ENCODE measurements around the gene RBM33.

DNA sequence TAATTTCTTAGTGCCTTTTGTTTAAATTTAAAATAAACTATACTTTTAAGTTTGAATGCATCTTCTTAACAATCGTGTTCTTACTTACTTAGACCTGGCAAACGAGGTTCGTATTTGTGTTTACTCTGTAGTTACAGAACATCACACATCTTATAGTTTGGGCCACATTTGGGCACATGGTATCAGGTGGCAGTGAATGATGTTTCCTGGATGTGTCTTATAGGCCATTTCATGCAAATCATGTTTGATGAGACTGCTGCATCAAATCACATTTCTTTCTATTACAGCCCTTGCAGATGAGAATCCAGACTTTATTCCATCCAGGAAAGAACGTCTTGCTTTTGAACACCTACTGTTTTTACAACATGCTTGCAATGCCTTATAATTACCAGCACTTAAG, 78.5 kb downstream of the RBM33 start:
- TF ChIP-seq, protein P1, sequence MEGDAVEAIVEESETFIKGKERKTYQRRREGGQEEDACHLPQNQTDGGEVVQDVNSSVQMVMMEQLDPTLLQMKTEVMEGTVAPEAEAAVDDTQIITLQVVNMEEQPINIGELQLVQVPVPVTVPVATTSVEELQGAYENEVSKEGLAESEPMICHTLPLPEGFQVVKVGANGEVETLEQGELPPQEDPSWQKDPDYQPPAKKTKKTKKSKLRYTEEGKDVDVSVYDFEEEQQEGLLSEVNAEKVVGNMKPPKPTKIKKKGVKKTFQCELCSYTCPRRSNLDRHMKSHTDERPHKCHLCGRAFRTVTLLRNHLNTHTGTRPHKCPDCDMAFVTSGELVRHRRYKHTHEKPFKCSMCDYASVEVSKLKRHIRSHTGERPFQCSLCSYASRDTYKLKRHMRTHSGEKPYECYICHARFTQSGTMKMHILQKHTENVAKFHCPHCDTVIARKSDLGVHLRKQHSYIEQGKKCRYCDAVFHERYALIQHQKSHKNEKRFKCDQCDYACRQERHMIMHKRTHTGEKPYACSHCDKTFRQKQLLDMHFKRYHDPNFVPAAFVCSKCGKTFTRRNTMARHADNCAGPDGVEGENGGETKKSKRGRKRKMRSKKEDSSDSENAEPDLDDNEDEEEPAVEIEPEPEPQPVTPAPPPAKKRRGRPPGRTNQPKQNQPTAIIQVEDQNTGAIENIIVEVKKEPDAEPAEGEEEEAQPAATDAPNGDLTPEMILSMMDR (IDR thresholded peaks at IDR 0.05): no peak
- TF ChIP-seq CEBPB (IDR thresholded peaks at IDR 0.05) (no peak), NFE2L2 (conservative IDR thresholded peaks at IDR 0.05; ENCODE audit: low read length) (no peak)
- TF ChIP-seq, protein P2, sequence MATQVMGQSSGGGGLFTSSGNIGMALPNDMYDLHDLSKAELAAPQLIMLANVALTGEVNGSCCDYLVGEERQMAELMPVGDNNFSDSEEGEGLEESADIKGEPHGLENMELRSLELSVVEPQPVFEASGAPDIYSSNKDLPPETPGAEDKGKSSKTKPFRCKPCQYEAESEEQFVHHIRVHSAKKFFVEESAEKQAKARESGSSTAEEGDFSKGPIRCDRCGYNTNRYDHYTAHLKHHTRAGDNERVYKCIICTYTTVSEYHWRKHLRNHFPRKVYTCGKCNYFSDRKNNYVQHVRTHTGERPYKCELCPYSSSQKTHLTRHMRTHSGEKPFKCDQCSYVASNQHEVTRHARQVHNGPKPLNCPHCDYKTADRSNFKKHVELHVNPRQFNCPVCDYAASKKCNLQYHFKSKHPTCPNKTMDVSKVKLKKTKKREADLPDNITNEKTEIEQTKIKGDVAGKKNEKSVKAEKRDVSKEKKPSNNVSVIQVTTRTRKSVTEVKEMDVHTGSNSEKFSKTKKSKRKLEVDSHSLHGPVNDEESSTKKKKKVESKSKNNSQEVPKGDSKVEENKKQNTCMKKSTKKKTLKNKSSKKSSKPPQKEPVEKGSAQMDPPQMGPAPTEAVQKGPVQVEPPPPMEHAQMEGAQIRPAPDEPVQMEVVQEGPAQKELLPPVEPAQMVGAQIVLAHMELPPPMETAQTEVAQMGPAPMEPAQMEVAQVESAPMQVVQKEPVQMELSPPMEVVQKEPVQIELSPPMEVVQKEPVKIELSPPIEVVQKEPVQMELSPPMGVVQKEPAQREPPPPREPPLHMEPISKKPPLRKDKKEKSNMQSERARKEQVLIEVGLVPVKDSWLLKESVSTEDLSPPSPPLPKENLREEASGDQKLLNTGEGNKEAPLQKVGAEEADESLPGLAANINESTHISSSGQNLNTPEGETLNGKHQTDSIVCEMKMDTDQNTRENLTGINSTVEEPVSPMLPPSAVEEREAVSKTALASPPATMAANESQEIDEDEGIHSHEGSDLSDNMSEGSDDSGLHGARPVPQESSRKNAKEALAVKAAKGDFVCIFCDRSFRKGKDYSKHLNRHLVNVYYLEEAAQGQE (IDR thresholded peaks at IDR 0.05): no peak
- TF ChIP-seq, protein P3, sequence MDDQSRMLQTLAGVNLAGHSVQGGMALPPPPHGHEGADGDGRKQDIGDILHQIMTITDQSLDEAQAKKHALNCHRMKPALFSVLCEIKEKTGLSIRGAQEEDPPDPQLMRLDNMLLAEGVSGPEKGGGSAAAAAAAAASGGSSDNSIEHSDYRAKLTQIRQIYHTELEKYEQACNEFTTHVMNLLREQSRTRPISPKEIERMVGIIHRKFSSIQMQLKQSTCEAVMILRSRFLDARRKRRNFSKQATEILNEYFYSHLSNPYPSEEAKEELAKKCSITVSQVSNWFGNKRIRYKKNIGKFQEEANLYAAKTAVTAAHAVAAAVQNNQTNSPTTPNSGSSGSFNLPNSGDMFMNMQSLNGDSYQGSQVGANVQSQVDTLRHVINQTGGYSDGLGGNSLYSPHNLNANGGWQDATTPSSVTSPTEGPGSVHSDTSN (IDR thresholded peaks at IDR 0.05): no peak

Data from A549 (cell line).